Cardiac atrium fibroblast (primary cell): ENCODE results near the gene CHD9. TPM values are rescaled to one million over a fixed set of nuclear protein-coding genes. Genes with fewer than 3 reads are reported as not detected.

Source experiments
- total RNA-seq: library from RNA; depleted of rRNA; stranded (reverse); fragments of >200 nt; gene quantifications from 2 replicates; pipeline ENCODE4 v1.2.3, GENCODE V29; 2015

Gene CHD9, protein sequence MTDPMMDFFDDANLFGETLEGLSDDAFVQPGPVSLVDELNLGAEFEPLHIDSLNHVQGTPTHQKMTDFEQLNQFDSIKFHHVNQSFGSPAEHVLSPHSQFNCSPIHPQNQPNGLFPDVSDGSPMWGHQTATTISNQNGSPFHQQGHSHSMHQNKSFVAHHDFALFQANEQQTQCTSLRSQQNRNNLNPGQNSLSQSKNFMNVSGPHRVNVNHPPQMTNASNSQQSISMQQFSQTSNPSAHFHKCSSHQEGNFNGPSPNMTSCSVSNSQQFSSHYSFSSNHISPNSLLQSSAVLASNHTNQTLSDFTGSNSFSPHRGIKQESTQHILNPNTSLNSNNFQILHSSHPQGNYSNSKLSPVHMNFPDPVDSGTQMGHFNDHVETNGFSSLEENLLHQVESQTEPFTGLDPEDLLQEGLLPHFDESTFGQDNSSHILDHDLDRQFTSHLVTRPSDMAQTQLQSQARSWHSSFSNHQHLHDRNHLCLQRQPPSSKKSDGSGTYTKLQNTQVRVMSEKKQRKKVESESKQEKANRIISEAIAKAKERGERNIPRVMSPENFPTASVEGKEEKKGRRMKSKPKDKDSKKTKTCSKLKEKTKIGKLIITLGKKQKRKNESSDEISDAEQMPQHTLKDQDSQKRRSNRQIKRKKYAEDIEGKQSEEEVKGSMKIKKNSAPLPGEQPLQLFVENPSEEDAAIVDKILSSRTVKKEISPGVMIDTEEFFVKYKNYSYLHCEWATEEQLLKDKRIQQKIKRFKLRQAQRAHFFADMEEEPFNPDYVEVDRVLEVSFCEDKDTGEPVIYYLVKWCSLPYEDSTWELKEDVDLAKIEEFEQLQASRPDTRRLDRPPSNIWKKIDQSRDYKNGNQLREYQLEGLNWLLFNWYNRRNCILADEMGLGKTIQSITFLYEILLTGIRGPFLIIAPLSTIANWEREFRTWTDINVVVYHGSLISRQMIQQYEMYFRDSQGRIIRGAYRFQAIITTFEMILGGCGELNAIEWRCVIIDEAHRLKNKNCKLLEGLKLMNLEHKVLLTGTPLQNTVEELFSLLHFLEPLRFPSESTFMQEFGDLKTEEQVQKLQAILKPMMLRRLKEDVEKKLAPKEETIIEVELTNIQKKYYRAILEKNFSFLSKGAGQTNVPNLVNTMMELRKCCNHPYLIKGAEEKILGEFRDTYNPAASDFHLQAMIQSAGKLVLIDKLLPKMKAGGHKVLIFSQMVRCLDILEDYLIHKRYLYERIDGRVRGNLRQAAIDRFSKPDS (N-terminal part only)
- 25.1 and 28.0 TPM in 2 replicates for total RNA-seq

GRCh38 chr16:53054670-53055485 is at the start of gene CHD9:
CHD9 (plus strand) TSS chr16:53054991; CDS start chr16:53156090, 101,099 bp downstream.

GRCh38 chr16:53052519-53053501 is 2.0 kb upstream of the CHD9 start, which contains the start of gene CHD9NB:
CHD9NB (minus strand) TSS chr16:53052897; CDS start chr16:53044158, 8,739 bp downstream.

Other genes with a start within 250 kb of the CHD9 start
- 0.18 and 2.1 TPM in 2 replicates for gene CHD9NB, start 2.1 kb upstream of the CHD9 start, total RNA-seq